OCI-LY3 (cell line): Measurements from ENCODE around the gene TTC7B.

Experiments
- H2AFZ ChIP-seq: fragments of 200-600, 300-600 bp; shearing (Covaris generic); 2 replicates; pipeline ENCODE4 v1.6.0; 2014; ENCODE audit warnings: antibody characterized with exemption, low read depth, low read length
- H3K27ac ChIP-seq: fragments of 200-600, 300-600 bp; sonication (generic); 2 replicates; pipeline ENCODE4 v1.5.1; 2014; ENCODE audit warnings: mild to moderate bottlenecking, low read length, moderate library complexity, mixed read lengths
- H3K27me3 ChIP-seq: fragments of 200-600, 300-600 bp; sonication (generic); 2 replicates; pipeline ENCODE4 v1.6.1; 2014; ENCODE audit warnings: low read depth, low read length, mixed read lengths
- H3K36me3 ChIP-seq: fragments of 200-600, 300-600 bp; sonication (generic); replicated peaks from 2 replicates; pipeline ENCODE3; 2014; ENCODE audit warnings: low read depth, low read length, mixed read lengths
- H3K4me1 ChIP-seq: fragments of 300-600, 200-600 bp; sonication (generic); 2 replicates; pipeline ENCODE4 v1.6.1; 2014; ENCODE audit warnings: low read length, mixed read lengths
- H3K4me2 ChIP-seq: fragments of 200-600, 300-600 bp; sonication (generic); 2 replicates; pipeline ENCODE4 v1.6.1; 2014; ENCODE audit warnings: low read length, mixed read lengths
- H3K4me3 ChIP-seq: fragments of 300-600, 200-600 bp; sonication (generic); 2 replicates; pipeline ENCODE4 v1.5.1; 2014; ENCODE audit warnings: antibody characterized with exemption, mild to moderate bottlenecking, low read length, moderate library complexity
- H3K79me2 ChIP-seq: fragments of 300-600, 200-600 bp; shearing (Covaris generic); 2 replicates; pipeline ENCODE4 v1.6.1; 2014; ENCODE audit warnings: mild to moderate bottlenecking, low read length, mixed read lengths
- H3K9ac ChIP-seq: fragments of 300-600, 200-600 bp; shearing (Covaris generic); 2 replicates; pipeline ENCODE4 v1.6.0; 2014; ENCODE audit warnings: mild to moderate bottlenecking, low read length, moderate library complexity
- H3K9me3 ChIP-seq: fragments of 200-600, 300-600 bp; shearing (Covaris generic); 2 replicates; pipeline ENCODE4 v1.6.1; 2014; ENCODE audit warnings: low read length, mixed read lengths; ENCODE audit not compliant: insufficient read depth
- H4K20me1 ChIP-seq: fragments of 200-600, 300-600 bp; sonication (generic); 2 replicates; pipeline ENCODE4 v1.6.1; 2016; ENCODE audit warnings: low read length, mixed read lengths; ENCODE audit not compliant: insufficient read depth
- CTCF ChIP-seq: fragments of 200-600, 300-600 bp; sonication (generic); IDR thresholded peaks from 2 replicates; pipeline ENCODE4 v1.5.1; 2014; ENCODE audit warnings: antibody characterized with exemption, low read length, low read depth
- EZH2phosphoT487 ChIP-seq: fragments of 200-600 bp; shearing (Covaris generic); IDR thresholded peaks from 2 replicates; pipeline ENCODE4 v1.6.1; 2018; ENCODE audit warnings: antibody characterized with exemption, mixed run types, low read depth

Gene TTC7B

GRCh38 chr14:90795744-90796143 is 20.5 kb downstream of the TTC7B start:
- Histone ChIP-seq H3K9ac (no peak overlapping the region), H3K4me3 (no peak overlapping the region), H3K4me1 (peaks cover 4% of the 10 kb centered on the region; the same call in 1 of the 2 replicates), H3K79me2 (no peaks in the 10 kb centered on the region), H2AFZ (no peak overlapping the region), H3K27me3 (no peaks in the 10 kb centered on the region), H4K20me1 (no peaks in the 10 kb centered on the region), H3K4me2 (no peak overlapping the region), H3K9me3 (no peaks in the 10 kb centered on the region), H3K36me3 (no peaks in the 10 kb centered on the region), H3K27ac (no peak overlapping the region)
- no peak for TF ChIP-seq EZH2phosphoT487
- no peak for TF ChIP-seq CTCF

GRCh38 chr14:90791486-90791885 is 24.7 kb downstream of the TTC7B start:
- Histone ChIP-seq H3K27me3 (no peaks in the 10 kb centered on the region), H3K4me3 (no peak overlapping the region), H3K27ac (no peak overlapping the region), H4K20me1 (no peaks in the 10 kb centered on the region), H3K36me3 (no peaks in the 10 kb centered on the region), H3K4me1 (peaks cover 7% of the 10 kb centered on the region; the same call in 1 of the 2 replicates), H3K9me3 (no peaks in the 10 kb centered on the region), H3K4me2 (no peak overlapping the region), H3K79me2 (no peaks in the 10 kb centered on the region), H2AFZ (no peak overlapping the region), H3K9ac (no peak overlapping the region)
- TF ChIP-seq EZH2phosphoT487 (no peak), CTCF (no peak)

GRCh38 chr14:90788031-90788430 is 28.2 kb downstream of the TTC7B start:
- H3K4me3 ChIP-seq, result no peak overlapping the region
- H3K79me2 ChIP-seq, result no peaks in the 10 kb centered on the region
- H3K27ac ChIP-seq, result no peak overlapping the region
- no peak overlapping the region for H2AFZ ChIP-seq
- H3K36me3 ChIP-seq, result no peaks in the 10 kb centered on the region
- no peak overlapping the region for H3K4me2 ChIP-seq
- TF ChIP-seq CTCF (no peak), EZH2phosphoT487 (no peak)
- H3K9me3 ChIP-seq, result no peaks in the 10 kb centered on the region
- H3K27me3 ChIP-seq, result no peaks in the 10 kb centered on the region
- H4K20me1 ChIP-seq, result no peaks in the 10 kb centered on the region
- no peak overlapping the region for H3K9ac ChIP-seq
- peaks cover 4% of the 10 kb centered on the region; the same call in 1 of the 2 replicates for H3K4me1 ChIP-seq

GRCh38 chr14:90785876-90786450 is 30.3 kb downstream of the TTC7B start:
- H3K4me3 ChIP-seq, result no peak overlapping the region

More at GRCh38 chr14:90785876-90786450, 30.3 kb downstream of the TTC7B start:
- H3K4me1 ChIP-seq, result peaks cover 4% of the 10 kb centered on the region; the same call in 1 of the 2 replicates
- no peak overlapping the region for H2AFZ ChIP-seq
- no peak overlapping the region for H3K4me2 ChIP-seq
- no peak overlapping the region for H3K9ac ChIP-seq
- H3K9me3 ChIP-seq, result no peaks in the 10 kb centered on the region
- no peaks in the 10 kb centered on the region for H4K20me1 ChIP-seq
- no peaks in the 10 kb centered on the region for H3K27me3 ChIP-seq
- no peaks in the 10 kb centered on the region for H3K36me3 ChIP-seq
- H3K27ac ChIP-seq, result no peak overlapping the region
- H3K79me2 ChIP-seq, result no peaks in the 10 kb centered on the region
- no peak for TF ChIP-seq EZH2phosphoT487
- TF ChIP-seq CTCF, result no peak
